ENCODE results near the gene HMG20A. TPM values are rescaled to one million over a fixed set of nuclear protein-coding genes. Genes with fewer than 3 reads are reported as not detected.

HMG20A gene
- total and polyA plus RNA-seq, 7 donors, result 9.7 to 38.3 (median 29.3) TPM

- H3K4me1 ChIP-seq, result peaks cover 45% of the 10 kb centered on the region
- H3K27me3 ChIP-seq (ENCODE audit: insufficient read depth in 3 of 3, low read length in 2 of 3), result no peaks in the 10 kb centered on the region
- no peak overlapping the region for H3K4me3 ChIP-seq
- intact Hi-C loops (cut with DNase I), result loop anchor here in 1 of 2 donors (10.0 kb wide), 1 partner anchor 290 kb away; no protein-coding TSS in a partner anchor
- H3K27ac ChIP-seq, result no peak overlapping the region
- no peak for DNase-seq
- no peaks in the 10 kb centered on the region for H3K36me3 ChIP-seq (ENCODE audit: insufficient read depth in 1 of 2, low read depth in 1 of 2)
- H3K9me3 ChIP-seq, result no peaks in the 10 kb centered on the region
- ATAC-seq, result no peak
- no peak for TF ChIP-seq CTCF (IDR thresholded peaks at IDR 0.05)
- 91 to 92% (median 91%) methylated on average over 2 of the region's 2 CpGs for WGBS, 3 donors
Measured at GRCh38 chr15:77414789-77415442, 5.8 kb upstream of the HMG20A start.

- no peak overlapping the region for H3K4me3 ChIP-seq
- H3K4me1 ChIP-seq, result peaks cover 43% of the 10 kb centered on the region
- H3K9me3 ChIP-seq, result no peaks in the 10 kb centered on the region
- WGBS, 3 donors, result 86 to 87% (median 87%) methylated on average over 4 of the region's 4 CpGs
- TF ChIP-seq CTCF (IDR thresholded peaks at IDR 0.05), result no peak
- no peaks in the 10 kb centered on the region for H3K36me3 ChIP-seq (ENCODE audit: insufficient read depth in 1 of 2, low read depth in 1 of 2)
- DNase-seq (no peak), ATAC-seq (no peak)
- H3K27me3 ChIP-seq (ENCODE audit: insufficient read depth in 3 of 3, low read length in 2 of 3), result no peaks in the 10 kb centered on the region
- no peak overlapping the region for H3K27ac ChIP-seq
- intact Hi-C loops (cut with DNase I), result loop anchor here in 1 of 2 donors (10.0 kb wide), 1 partner anchor 291 kb away; no protein-coding TSS in a partner anchor
Measured at GRCh38 chr15:77415450-77416147, 5.1 kb upstream of the HMG20A start.

- Histone ChIP-seq H3K27me3 (ENCODE audit: insufficient read depth in 3 of 3, low read length in 2 of 3) (no peaks in the 10 kb centered on the region), H3K27ac (no peak overlapping the region), H3K4me1 (peaks cover 38% of the 10 kb centered on the region), H3K4me3 (no peak overlapping the region), H3K9me3 (no peaks in the 10 kb centered on the region), H3K36me3 (ENCODE audit: insufficient read depth in 1 of 2, low read depth in 1 of 2) (no peaks in the 10 kb centered on the region)
- intact Hi-C loops (cut with DNase I), result loop anchor here in 1 of 2 donors (10.0 kb wide), 1 partner anchor 291 kb away; no protein-coding TSS in a partner anchor
- DNase-seq (peak in 1 of 2 donors; percentile 45), ATAC-seq (no peak)
- TF ChIP-seq CTCF (IDR thresholded peaks at IDR 0.05), result no peak
- 42 to 49% (median 47%) methylated on average over 2 of the region's 2 CpGs for WGBS, 3 donors
Measured at GRCh38 chr15:77416148-77416455, 4.6 kb upstream of the HMG20A start.

GRCh38 chr15:77416954-77417353 lies 3.7 kb upstream of the HMG20A start:
- Histone ChIP-seq H3K27ac (no peak overlapping the region), H3K4me3 (no peak overlapping the region), H3K9me3 (no peaks in the 10 kb centered on the region), H3K27me3 (ENCODE audit: insufficient read depth in 3 of 3, low read length in 2 of 3) (no peaks in the 10 kb centered on the region), H3K4me1 (peaks cover 40% of the 10 kb centered on the region), H3K36me3 (ENCODE audit: insufficient read depth in 1 of 2, low read depth in 1 of 2) (no peaks in the 10 kb centered on the region)
- TF ChIP-seq CTCF (IDR thresholded peaks at IDR 0.05), result no peak
- WGBS, 3 donors, result 0 to 88% (median 88%) methylated on average over 1 of the region's 1 CpG
- ATAC-seq, result no peak
- no peak for DNase-seq
- intact Hi-C loops (cut with DNase I), result loop anchor here in 1 of 2 donors (10.0 kb wide), 1 partner anchor 292 kb away; no protein-coding TSS in a partner anchor

All from psoas muscle (tissue), 8 donors.